Caki2 (cell line): ENCODE results near the gene PLA1A. TPM values are rescaled to one million over a fixed set of nuclear protein-coding genes. Genes with fewer than 3 reads are reported as not detected.

Experiments
- DNase-seq: peaks from one replicate; pipeline ENCODE4 v3.0.0-alpha.2; 2015; ENCODE audit warnings: low read depth
- in situ Hi-C: cut with HindIII; loops from 2 replicates; pipeline ENCODE4 v1.10.0; 2016; ENCODE audit warnings: low sequenced_read_pairs, low pct_unique_long_range_greater_than_20kb, mixed read lengths
- total RNA-seq: library from RNA; depleted of rRNA; stranded (reverse); fragments of >200 nt; shearing (Covaris generic); gene quantifications from 2 replicates; pipeline ENCODE4 v1.2.3, GENCODE V29; 2014; ENCODE audit warnings: low replicate concordance

The PLA1A gene
- total RNA-seq, 1 experiment from 2014 or later = 10.6 TPM

GRCh38 chr3:119599558-119600174, 2.0 kb downstream of the PLA1A start:
- in situ Hi-C loops = no loop called here
- no peak for DNase-seq

- no peak for DNase-seq
- in situ Hi-C loops = no loop called here
Observed at GRCh38 chr3:119600732-119601131, 3.0 kb downstream of the PLA1A start.

GRCh38 chr3:119601154-119601553, 3.5 kb downstream of the PLA1A start:
- DNase-seq = no peak
- in situ Hi-C loops = no loop called here

GRCh38 chr3:119602676-119603075, 5.0 kb downstream of the PLA1A start:
- DNase-seq = no peak
- in situ Hi-C loops = no loop called here

- in situ Hi-C loops = no loop called here
- no peak for DNase-seq
Observed at GRCh38 chr3:119604878-119605277, 7.2 kb downstream of the PLA1A start.

GRCh38 chr3:119608405-119609000, 10.8 kb downstream of the PLA1A start:
- in situ Hi-C loops = no loop called here
- no peak for DNase-seq

- DNase-seq = no peak
- in situ Hi-C loops = no loop called here
Observed at GRCh38 chr3:119609301-119609700, 11.6 kb downstream of the PLA1A start.

GRCh38 chr3:119611664-119612063, 14.0 kb downstream of the PLA1A start:
- no peak for DNase-seq
- in situ Hi-C loops = no loop called here

GRCh38 chr3:119613201-119613600, 15.5 kb downstream of the PLA1A start:
- in situ Hi-C loops = no loop called here
- no peak for DNase-seq

GRCh38 chr3:119613872-119614271, 16.2 kb downstream of the PLA1A start:
- no peak for DNase-seq
- in situ Hi-C loops = no loop called here

GRCh38 chr3:119616056-119616455, 18.4 kb downstream of the PLA1A start:
- DNase-seq = no peak
- in situ Hi-C loops = no loop called here

GRCh38 chr3:119619094-119619493, 21.4 kb downstream of the PLA1A start:
- in situ Hi-C loops = no loop called here
- no peak for DNase-seq

GRCh38 chr3:119620899-119621298, 23.2 kb downstream of the PLA1A start:
- DNase-seq = no peak
- in situ Hi-C loops = no loop called here

- in situ Hi-C loops = no loop called here
- no peak for DNase-seq
Observed at GRCh38 chr3:119624002-119624720, 26.5 kb downstream of the PLA1A start.

- in situ Hi-C loops = no loop called here
- no peak for DNase-seq
Observed at GRCh38 chr3:119625451-119626153, 27.9 kb downstream of the PLA1A start.

GRCh38 chr3:119626196-119626595, 28.5 kb downstream of the PLA1A start:
- in situ Hi-C loops = no loop called here
- no peak for DNase-seq

GRCh38 chr3:119627461-119627860, 29.8 kb downstream of the PLA1A start:
- no peak for DNase-seq
- in situ Hi-C loops = no loop called here

GRCh38 chr3:119628390-119628789, 30.7 kb downstream of the PLA1A start:
- in situ Hi-C loops = no loop called here
- DNase-seq = no peak

- no peak for DNase-seq
Observed at GRCh38 chr3:119628816-119629445, 31.2 kb downstream of the PLA1A start.

More at GRCh38 chr3:119628816-119629445, 31.2 kb downstream of the PLA1A start:
- in situ Hi-C loops = no loop called here
